A204.1 (cell line): ENCODE data around the gene TOR1AIP2.
"Not testable (repeated sequence)": the region's sequence is repeated elsewhere in the genome, so short reads cannot be mapped to it uniquely, and the experiment has no call there.

Source experiments
- FAIRE-seq: peaks from 2 replicates; lab custom pipeline; 2012; peaks lifted over from hg19 to GRCh38; lab: Jason Lieb, UNC

Gene TOR1AIP2

DNA sequence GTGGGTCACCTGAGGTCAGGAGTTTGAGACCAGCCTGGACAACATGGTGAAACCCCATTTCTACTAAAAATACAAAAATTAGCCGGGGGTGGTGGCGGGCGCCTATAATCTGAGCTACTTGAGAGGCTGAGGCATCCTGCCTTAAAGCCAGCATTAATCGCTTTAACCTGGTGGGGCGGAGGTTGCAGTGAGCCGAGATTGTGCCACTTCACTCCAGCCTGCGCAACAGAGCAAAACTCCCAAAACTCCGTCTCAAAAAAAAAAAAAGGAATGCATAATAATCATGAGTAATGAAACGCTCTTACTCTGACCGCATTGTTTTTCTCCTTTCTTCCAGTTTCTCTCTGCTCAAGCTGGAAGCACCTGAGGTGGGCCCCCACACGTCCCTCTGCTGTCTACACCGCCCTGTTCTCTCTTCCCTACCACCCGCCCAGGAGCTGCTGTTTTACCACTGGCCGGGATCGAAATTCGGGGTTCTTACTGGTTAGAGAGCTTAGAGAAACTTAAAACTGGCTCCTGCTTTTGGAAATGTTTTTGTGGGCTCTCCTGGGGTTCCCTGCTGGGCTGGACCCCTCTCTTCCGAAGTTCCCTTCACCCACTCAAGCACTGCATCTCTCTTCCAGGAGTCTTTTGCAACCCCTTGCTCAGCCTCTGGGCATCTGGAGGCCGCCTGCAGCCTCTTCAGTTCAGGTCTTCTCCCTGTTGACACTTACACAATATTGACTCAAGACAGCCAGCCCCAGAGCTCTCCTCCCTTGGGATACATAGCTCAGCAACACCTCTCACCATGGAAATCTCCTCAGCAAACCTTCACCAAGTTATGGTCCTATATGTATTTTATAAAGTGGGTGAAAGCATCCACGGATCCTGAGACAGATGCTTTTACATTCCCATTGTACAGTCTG lies 72.1 kb downstream of the TOR1AIP2 start:
- FAIRE-seq = no peak

DNA sequence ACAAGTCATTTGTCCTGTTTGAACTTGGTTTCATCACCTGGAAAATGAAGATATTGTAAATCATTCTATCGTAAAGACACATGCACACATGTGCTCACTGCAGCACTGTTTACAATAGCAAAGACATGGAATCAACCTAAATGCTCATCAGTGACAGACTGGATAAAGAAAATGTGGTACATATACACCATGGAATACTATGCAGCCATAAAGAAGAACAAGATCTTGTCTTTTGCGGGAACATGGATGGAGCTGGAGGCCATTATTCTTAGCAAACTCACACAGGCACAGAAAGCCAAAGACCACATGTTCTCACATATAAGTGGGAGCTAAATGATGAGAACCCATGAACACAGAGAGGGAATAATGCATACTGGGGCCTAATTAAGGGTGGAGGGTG lies 73.2 kb downstream of the TOR1AIP2 start:
- not testable (repeated sequence) for FAIRE-seq

GRCh38 chr1:179803918-179804317 lies 73.7 kb downstream of the TOR1AIP2 start:
- FAIRE-seq = no peak

DNA sequence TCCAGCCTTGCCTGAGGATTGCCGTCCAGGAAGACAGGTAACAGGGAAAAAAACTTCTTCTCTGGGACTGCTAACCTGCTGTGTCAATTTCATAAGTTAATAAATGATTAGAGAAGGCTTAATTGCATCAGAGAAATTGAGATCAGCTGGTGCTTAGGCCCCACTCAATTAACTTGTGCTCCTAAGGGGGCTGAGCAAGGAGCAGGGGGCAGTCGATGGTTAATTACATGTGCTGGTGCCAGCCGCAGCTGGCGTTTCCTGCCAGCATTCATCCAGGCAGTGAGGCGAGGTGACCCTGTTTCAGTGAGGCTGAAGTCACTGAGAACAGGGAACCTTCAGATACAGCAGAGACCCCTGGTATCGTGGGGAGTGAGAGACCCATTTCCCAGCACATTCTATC lies 74.5 kb downstream of the TOR1AIP2 start:
- FAIRE-seq = no peak

DNA sequence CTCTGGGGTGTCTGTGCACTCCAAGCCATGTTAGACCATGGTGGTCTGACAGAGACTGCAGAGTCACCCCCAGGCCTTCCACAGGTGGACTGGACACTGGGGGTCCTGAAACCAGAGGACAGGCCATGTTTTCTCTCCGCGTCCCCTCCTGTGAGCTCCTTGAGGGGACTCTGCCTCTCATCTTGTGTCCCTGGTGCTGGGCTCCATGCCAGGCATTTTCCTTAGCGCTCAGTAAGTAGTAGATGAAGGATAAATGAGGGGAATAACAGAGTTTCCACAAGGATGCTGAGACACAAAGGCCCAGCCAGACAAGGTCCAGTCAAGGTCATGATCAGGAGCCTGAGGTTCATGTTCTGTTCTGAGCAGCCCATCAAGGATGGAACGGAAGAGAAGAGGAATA lies 77.1 kb downstream of the TOR1AIP2 start:
- no peak for FAIRE-seq

DNA sequence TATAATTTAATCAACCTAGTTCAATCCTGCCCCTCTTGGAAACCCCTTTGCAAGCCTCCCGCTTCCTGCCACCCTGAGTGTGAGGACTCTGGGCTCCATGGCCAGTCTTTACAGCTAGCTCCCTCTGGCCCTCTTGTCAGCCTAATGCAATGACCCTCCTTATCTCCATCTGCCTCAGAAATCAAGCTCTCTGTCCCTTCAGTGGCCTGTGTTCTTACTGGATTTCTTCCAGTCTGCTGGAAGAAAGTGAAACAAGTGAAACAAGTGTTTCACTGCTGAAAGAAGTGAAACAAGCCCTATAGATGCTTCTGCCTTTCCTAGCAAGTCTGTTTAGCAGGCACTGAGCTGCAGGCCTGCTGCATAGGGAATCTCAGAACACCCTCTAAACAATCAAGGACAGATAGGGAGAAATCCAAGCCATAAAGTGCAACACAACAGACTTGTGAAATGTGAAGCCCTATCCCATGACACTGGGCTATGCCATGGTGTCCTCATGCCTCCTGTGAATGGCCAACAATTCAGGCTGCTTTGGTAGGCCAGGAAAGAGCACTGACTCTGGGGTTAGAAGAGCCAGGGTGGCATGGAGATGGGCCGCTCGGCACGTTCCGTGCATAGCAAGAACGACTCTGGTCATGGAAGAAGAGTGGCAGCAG lies 78.6 kb downstream of the TOR1AIP2 start:
- FAIRE-seq = no peak

DNA sequence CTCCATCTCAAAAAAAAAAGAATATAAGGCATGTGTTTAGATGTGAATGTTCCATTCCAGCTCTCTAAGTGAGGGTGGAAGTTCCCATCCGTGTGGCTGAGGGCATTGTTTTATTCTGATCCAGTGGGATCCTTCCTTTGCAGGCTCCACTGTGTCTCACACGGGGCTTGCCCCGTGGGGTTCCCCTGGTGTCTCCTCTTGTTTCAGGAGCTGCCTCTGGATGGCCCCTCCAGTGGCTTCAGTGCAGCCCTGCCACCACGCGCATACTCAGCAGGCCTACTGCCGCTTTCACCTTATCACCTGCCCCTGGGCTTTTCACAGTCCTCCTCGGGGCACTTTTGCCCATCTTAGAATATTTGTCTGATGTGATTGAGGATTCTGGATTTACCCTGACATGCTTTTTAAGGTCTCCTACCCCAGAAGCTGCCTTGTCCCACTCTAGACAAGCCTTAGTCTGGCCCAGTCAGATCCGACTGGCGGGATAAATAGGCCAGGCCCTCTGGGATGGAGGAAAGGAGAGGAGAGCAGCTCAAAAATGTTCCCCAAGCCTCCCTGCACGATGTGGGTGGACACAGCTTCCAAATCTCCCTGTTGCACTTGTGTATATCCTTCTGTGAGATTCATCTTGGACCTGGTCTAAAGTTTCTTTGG lies 79.3 kb downstream of the TOR1AIP2 start:
- no peak for FAIRE-seq

DNA sequence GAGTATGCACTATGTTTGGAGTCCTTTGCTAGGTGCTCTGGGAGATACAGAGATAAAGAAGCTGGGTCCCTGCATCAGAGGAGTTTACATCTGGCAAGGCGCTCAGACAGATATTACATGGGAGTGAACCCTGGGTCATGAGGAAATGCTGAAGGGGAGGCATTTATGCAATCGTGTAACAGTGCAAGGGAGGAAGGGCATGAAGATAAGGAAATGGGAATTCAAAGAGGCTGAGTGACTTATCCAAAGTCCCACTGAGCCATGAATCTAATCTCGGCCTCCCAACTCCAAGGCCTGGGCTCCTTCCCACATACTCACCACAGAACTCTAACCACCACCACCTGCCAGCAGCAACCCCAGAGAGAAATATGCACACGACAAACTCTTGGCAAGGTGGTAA lies 82.9 kb downstream of the TOR1AIP2 start:
- no peak for FAIRE-seq

- FAIRE-seq = no peak
Measured at GRCh38 chr1:179794146-179794545, 83.5 kb downstream of the TOR1AIP2 start.

DNA sequence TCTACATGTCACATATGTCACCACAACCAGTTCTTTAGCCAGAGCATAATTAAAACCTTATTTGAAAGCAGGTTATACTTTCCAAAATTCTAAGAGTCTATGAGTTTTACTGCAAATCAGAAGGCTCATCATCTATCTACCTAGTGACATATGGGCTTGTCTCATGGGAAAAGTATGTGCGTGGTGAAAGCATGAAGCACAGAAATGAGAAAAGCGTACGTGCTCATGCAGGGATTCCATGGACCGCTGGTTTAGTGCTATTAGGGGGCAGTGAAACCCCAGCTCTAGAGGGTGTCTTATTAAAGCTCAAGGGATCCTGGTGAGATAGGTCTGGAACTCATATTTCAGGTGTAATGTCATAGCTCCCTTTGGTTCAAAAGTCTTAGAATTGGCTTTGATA lies 84.3 kb downstream of the TOR1AIP2 start:
- no peak for FAIRE-seq
